Measurements from ENCODE around the gene FGF1.

FGF1 gene

DNA sequence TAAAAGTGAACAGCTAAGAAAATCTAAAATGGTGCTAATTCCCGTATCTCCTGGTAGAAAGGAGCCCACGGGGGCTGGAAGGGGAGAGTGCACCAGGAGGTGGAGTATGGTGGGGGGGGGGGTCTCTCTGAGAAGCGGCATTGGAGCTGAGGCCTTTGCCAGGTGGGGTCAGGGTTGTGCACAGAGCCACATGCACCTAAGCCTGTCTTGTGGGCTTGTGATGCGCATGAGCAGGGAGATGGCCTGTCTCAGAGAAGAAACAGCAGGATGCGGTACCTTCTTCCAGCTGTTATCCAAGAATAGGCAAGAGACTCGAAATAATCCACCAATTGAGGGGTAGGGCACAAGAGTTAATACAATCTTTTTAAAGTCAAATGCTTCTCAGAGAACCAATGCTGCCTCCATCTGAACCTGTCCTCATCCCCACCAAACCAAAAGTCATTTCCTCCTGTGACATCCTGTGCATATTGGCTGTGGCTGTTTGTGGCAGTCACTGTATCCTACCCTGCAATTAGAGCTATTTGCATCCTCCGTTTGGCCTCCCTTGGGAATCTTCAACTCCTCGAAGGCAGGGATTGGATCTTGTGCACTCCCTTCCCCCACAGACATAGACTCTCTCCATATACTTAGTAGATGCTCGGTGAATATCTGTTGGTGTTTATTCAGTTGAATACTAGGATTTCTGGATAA is 45.4 kb downstream of the FGF1 start:
- H3K4me3 Mint-ChIP-seq, result no peak overlapping the region
- CTCF ChIA-PET, result interaction anchor here (0.6 to 1.1 kb wide), 3 partner anchors 234 to 400 kb away, joined by 3 read pairs; no protein-coding TSS in a partner anchor
- H3K36me3 Mint-ChIP-seq, result no peaks in the 10 kb centered on the region
- peaks cover 28% of the 10 kb centered on the region for H3K27me3 Mint-ChIP-seq
- DNase-seq, result no peak
- H3K27ac Mint-ChIP-seq, result no peak overlapping the region
- H3K4me1 Mint-ChIP-seq, result no peaks in the 10 kb centered on the region
- H3K9me3 Mint-ChIP-seq, result no peaks in the 10 kb centered on the region

DNA sequence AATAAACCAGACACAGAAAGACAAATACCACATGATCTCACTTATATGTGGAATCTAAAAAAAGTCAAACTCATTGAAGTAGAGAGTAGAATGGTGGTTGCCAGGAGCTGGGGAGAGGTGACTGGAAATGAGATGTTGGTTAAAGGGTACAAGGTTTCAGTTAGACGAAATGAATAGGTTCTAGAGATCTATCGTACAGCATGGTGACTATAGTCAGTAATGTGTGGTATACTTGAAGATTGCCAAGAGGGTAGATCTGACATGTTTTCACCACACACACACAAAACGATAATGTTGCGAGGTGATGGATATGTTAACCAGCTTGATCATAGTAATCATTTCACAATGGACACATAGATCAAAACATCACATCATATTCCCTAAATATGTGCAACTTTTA is 46.4 kb downstream of the FGF1 start:
- Mint-ChIP-seq H3K27me3 (peaks cover 28% of the 10 kb centered on the region), H3K36me3 (no peaks in the 10 kb centered on the region), H3K4me3 (no peak overlapping the region), H3K27ac (no peak overlapping the region), H3K9me3 (no peaks in the 10 kb centered on the region), H3K4me1 (no peaks in the 10 kb centered on the region)
- DNase-seq, result no peak
- CTCF ChIA-PET, result interaction anchor here (1.1 to 1.3 kb wide), 2 partner anchors 16 to 250 kb away, joined by 3 read pairs; no protein-coding TSS in a partner anchor

DNA sequence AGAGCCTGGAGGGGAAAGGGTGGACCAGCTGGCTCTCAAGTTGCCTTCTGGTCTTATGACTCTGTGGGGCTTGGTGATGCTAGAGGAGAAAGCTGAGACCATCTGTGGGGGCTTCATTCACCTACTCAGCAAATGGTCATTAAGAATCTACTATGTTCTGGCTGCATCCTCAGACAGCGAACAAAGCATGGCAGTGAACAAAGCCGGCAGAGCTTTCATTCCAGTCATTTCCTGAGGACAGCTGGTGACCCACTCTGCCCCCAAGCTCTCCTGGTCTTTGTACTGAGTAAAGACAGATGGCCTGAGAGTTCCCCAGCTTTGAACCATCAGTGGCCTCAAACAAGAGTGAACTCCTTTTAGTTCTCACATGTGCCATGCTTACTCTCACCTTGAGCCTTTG is 48.0 kb downstream of the FGF1 start:
- Mint-ChIP-seq H3K36me3 (no peaks in the 10 kb centered on the region), H3K4me3 (no peak overlapping the region), H3K27me3 (peaks cover 23% of the 10 kb centered on the region), H3K4me1 (no peaks in the 10 kb centered on the region), H3K9me3 (no peaks in the 10 kb centered on the region), H3K27ac (no peak overlapping the region)
- DNase-seq, result no peak
- CTCF ChIA-PET, result no interaction called here

DNA sequence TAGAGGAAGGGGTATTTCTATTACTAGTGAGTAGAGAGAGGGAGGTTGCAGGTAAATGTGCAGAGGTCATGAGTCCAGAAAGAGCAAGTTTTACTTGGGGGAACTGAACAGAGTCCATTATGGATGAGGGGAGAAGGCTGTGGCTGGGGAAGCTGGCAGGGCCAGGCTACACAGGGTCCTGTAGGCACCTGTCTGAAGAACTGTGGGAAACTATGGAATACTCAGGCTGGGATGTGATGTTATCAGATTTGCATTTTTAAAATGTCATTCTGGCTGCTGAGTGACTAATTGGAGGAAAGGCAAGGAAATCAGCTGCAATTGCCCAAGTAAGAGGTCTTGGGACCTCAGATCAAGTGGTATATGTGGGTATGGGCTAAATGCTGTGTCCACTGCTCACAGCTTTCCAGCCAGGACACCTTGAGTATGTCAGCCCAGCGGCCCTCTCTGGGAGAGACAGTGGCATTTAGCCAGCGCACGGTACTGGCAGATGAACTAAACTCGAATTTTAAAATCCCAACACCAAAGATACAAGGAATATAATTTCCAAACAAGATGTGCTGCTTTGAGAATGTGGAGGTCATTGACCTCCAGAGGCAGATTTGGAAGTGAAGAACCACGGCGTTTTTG is 49.1 kb downstream of the FGF1 start:
- peaks cover 15% of the 10 kb centered on the region for H3K27me3 Mint-ChIP-seq

DNA sequence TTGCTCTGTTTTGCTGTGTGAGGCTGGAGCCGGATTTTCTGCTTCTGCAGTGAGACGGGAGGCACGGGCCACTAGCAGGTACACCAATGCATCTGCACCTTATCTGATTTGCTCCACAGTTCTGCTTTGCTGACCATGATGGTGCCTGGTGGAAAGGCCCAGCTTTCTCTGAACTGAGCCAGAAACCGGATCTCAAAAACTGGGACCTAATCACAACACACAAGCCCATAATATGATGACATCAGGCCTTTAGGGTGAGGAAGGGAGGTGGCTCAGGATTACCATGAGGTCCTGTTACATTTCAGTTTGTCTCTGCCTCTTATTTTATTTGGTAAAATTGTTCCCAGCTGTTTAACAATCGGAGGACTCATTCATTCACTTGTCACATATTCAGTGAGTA is 49.8 kb downstream of the FGF1 start:
- no peak overlapping the region for H3K27ac Mint-ChIP-seq
- CTCF ChIA-PET, result no interaction called here
- no peak for DNase-seq
- H3K27me3 Mint-ChIP-seq, result peaks cover 15% of the 10 kb centered on the region
- H3K4me3 Mint-ChIP-seq, result no peak overlapping the region
- no peaks in the 10 kb centered on the region for H3K4me1 Mint-ChIP-seq
- H3K9me3 Mint-ChIP-seq, result no peaks in the 10 kb centered on the region
- H3K36me3 Mint-ChIP-seq, result no peaks in the 10 kb centered on the region

More for the DNA sequence above, 49.1 kb downstream of the FGF1 start:
- no peaks in the 10 kb centered on the region for H3K9me3 Mint-ChIP-seq
- H3K4me3 Mint-ChIP-seq, result no peak overlapping the region
- H3K36me3 Mint-ChIP-seq, result no peaks in the 10 kb centered on the region
- H3K27ac Mint-ChIP-seq, result no peak overlapping the region
- H3K4me1 Mint-ChIP-seq, result no peaks in the 10 kb centered on the region
- CTCF ChIA-PET, result no interaction called here
- DNase-seq, result no peak

DNA sequence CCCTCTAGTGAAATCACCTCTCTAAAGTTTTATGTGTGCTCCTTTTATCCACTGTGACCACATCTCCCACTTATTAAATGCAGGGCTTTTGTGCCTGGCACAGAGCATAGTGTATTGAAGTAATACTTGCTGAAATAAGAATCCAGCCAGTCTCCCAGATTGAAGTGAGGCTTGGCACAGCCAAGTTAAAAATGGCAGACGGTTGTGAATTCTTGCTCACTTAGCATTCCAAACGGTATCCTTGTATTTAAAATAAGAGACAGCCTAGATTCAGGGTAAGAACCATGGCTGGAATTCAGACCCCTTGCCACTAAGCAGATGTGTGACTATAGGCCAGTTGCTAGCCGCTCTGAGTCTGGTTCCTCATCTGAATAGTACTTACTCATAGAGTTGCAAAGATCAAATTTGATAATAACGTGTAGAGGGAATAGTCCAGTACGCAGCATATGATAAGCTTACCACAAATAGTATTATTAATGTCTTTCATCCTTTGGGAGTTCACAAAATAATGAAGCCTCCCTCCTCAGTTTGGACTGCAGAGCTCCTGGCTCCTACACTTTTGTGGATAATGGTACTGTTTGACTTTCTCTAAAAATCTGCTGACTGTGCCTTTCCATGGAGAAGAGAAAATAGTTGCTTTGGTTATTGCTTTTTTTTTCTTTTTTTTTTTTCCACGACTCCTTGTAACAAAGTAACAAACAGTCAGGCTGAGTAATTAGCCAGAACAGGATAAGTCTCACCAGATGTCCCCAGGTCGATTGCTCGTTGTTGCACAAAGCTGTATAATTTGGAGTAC is 51.5 kb downstream of the FGF1 start:
- Mint-ChIP-seq H3K9me3 (no peaks in the 10 kb centered on the region), H3K36me3 (no peaks in the 10 kb centered on the region), H3K4me1 (no peaks in the 10 kb centered on the region), H3K27me3 (peaks cover 11% of the 10 kb centered on the region), H3K27ac (no peak overlapping the region), H3K4me3 (no peak overlapping the region)
- CTCF ChIA-PET, result no interaction called here
- DNase-seq, result no peak

DNA sequence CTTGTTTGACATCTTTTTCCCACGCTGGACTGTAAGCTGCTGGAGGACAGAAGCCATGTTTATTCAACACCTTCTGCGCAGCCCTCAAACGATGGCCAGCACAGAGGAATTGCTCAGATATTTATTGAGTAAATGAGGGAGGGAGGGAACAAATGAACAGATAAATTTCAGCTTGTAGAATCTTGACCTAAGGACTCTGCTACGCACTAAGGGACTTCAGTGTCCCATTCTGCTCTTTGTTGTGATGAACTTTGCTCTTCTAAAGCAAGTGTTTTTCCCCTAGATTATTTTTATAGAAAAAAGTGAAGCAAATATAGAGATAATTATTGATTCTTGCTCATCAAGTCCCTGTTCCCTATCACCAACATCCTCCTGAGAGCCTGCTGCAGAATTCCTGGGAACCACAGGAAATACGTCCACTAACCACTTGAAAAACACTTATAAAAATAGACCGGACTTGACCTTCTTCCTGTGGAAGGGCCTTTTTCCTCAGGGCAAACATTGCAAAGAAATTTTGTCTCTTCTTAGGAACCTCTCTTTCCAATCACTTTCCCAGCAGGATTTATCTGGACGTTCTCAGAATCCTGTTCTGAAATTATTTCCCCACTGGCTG is 54.9 kb downstream of the FGF1 start:
- DNase-seq, result no peak
- H3K4me3 Mint-ChIP-seq, result no peak overlapping the region
- CTCF ChIA-PET, result no interaction called here
- H3K27ac Mint-ChIP-seq, result no peak overlapping the region
- H3K9me3 Mint-ChIP-seq, result no peaks in the 10 kb centered on the region
- peaks cover 9% of the 10 kb centered on the region for H3K27me3 Mint-ChIP-seq
- H3K4me1 Mint-ChIP-seq, result no peaks in the 10 kb centered on the region
- no peaks in the 10 kb centered on the region for H3K36me3 Mint-ChIP-seq

DNA sequence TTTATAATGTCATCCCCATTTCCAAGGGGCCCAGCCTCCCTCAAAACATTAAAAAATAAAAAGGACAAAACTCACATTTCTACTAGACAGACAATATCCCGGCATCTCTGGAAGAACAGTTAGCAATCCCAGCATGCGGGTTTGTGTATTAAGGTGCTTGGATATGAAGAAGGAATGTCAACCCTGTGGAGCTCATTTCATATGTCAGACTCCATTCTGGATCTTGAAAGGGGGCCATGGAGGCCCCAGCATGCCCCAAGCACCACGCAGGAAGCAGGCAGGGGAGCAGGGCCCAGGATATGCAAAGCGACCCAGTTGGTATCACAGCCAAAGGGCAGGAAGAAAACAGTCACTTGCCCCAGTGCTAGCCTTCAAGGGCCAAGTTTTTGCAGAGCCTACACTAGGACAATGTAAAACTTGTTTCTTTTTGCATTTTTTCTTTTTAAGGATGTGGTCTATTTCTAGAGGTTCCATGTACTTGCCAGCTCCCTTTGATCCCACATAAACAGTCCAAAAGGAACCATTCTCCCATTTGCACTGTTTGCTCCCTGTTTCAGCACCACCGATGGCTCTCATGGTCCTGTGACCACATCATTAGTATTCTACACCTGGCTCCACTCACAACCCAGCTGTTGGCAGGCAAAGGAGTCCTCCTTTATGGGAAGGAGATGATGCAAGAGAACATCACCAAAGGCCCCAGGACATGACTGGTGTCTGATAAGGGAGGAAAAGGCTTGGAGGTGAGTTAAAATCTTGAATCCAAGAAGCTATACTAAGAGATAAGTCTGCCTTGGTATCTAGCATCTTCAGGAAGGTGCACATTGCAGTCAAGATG is 58.3 kb downstream of the FGF1 start:
- no peak overlapping the region for H3K4me3 Mint-ChIP-seq
- peaks cover 16% of the 10 kb centered on the region for H3K27me3 Mint-ChIP-seq
- no peaks in the 10 kb centered on the region for H3K4me1 Mint-ChIP-seq
- no peak for DNase-seq
- no peaks in the 10 kb centered on the region for H3K36me3 Mint-ChIP-seq
- H3K9me3 Mint-ChIP-seq, result no peaks in the 10 kb centered on the region
- CTCF ChIA-PET, result interaction anchor here (0.6 to 2.4 kb wide), 4 partner anchors 28 to 85 kb away, joined by 3 to 8 read pairs (median 6); no protein-coding TSS in a partner anchor
- H3K27ac Mint-ChIP-seq, result no peak overlapping the region

DNA sequence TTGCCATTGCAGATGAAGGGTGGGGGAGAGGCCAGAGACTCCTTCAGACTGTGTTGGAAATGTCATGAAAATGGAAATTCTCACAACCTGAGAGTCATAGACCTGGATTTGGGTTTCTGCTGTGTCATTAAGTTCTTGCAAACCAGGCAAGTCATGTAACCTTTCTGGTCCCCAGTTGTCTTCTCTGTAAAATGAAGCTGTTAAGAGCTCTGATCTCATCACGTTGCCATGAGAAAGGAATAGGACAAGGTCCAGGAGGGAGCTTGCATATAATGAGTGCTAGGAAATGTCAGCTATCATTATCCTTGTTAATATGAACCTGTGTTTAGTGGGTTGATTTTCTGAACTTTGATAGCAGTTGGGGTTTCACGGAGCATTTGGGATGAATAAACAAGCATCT is 59.1 kb downstream of the FGF1 start:
- no peak for DNase-seq
- Mint-ChIP-seq H3K9me3 (no peaks in the 10 kb centered on the region), H3K4me1 (no peaks in the 10 kb centered on the region), H3K4me3 (no peak overlapping the region), H3K36me3 (no peaks in the 10 kb centered on the region), H3K27me3 (peaks cover 18% of the 10 kb centered on the region), H3K27ac (no peak overlapping the region)
- CTCF ChIA-PET, result interaction anchor here (0.6 to 2.4 kb wide), 4 partner anchors 29 to 86 kb away, joined by 3 to 8 read pairs (median 6); no protein-coding TSS in a partner anchor

DNA sequence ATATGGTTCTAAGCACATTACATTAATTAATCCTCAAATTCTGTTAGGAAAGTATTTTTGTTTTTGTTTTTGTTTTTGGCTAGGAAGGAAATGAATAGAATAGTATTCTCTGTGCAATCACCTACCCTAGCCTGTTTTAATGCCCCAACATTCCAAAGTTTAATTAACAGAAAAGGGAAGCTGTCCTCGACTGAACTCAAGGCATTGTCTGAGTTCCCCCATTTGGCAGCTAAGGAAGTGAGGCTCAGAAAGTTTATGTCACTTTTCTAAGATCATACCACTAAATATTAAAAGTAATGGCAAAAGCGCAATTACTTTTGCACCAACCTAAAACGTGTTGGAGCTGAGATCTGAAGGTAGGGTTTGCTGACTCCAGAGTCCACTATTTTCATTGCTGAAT is 59.8 kb downstream of the FGF1 start:
- Mint-ChIP-seq H3K4me3 (no peak overlapping the region), H3K9me3 (no peaks in the 10 kb centered on the region), H3K27me3 (peaks cover 24% of the 10 kb centered on the region), H3K36me3 (no peaks in the 10 kb centered on the region), H3K27ac (no peak overlapping the region), H3K4me1 (no peaks in the 10 kb centered on the region)
- DNase-seq, result no peak
- CTCF ChIA-PET, result interaction anchor here (0.6 to 1.5 kb wide), 3 partner anchors 11 to 87 kb away, joined by 3 to 5 read pairs (median 4); no protein-coding TSS in a partner anchor

DNA sequence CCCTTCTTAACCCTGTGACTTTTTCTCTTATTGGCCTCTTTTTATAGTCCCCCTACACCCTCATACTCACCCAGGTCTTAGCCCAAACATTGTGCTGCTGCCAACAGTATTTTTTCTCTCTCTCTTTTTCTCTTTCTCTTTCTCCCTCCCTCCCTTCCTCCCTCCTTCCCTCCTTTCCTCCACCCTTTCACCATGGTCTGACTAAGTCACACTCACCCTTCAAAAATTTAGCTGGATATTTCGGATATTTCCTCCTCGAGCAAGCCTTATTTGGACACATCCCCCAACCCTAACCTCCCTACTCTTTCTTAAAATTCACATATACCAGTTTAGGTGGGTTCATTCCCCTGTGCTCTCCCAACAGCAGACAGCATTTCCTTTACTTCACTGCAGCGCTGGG is 64.7 kb downstream of the FGF1 start:
- Mint-ChIP-seq H3K4me3 (no peak overlapping the region), H3K9me3 (no peaks in the 10 kb centered on the region), H3K27ac (no peak overlapping the region), H3K36me3 (no peaks in the 10 kb centered on the region), H3K4me1 (peaks cover 9% of the 10 kb centered on the region), H3K27me3 (peaks cover 18% of the 10 kb centered on the region)
- no peak for DNase-seq
- CTCF ChIA-PET, result no interaction called here

DNA sequence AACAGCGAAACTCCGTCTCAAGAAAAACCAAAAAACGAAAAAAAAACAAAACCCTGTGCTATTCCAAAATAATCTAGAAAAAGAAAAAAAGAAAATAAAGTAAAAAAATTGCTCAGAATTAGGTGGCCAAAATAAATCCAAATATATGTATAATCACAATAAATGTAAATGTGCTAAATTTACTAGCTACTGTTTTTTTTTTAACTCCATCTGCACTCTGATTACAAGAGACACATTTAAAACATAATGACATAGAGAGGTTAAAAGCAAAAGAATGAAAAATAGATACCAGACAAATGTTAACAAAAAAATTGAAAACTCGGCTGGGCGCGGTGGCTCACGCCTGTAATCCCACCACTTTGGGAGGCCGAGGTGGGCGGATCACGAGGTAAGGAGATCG is 66.1 kb downstream of the FGF1 start:
- H3K27ac Mint-ChIP-seq, result no peak overlapping the region
- DNase-seq, result no peak
- peaks cover 11% of the 10 kb centered on the region for H3K27me3 Mint-ChIP-seq
- no peak overlapping the region for H3K4me3 Mint-ChIP-seq
- peaks cover 9% of the 10 kb centered on the region for H3K4me1 Mint-ChIP-seq
- H3K36me3 Mint-ChIP-seq, result no peaks in the 10 kb centered on the region
- CTCF ChIA-PET, result no interaction called here
- H3K9me3 Mint-ChIP-seq, result no peaks in the 10 kb centered on the region

DNA sequence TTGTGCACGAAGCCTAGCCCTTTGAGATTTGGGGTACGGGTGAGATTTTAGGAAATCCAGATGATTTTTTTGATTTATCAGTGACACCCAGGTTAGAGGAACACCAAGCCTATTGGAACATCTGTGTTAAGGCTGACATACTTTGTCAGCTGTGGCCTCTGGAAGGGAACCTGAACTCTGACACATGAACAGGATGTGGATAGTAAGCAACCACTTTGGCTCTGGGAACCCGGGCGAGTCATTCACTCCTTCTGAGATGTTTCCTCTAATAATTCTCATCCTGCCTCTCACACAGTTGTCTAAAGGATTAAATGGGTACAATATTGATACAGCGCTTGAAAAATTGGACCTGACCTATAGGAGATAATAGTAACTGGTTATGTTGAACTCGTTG is 67.8 kb downstream of the FGF1 start:
- Mint-ChIP-seq H3K27me3 (peaks cover 11% of the 10 kb centered on the region), H3K9me3 (no peaks in the 10 kb centered on the region), H3K36me3 (no peaks in the 10 kb centered on the region), H3K4me3 (no peak overlapping the region), H3K4me1 (peaks cover 9% of the 10 kb centered on the region), H3K27ac (no peak overlapping the region)
- CTCF ChIA-PET, result interaction anchor here (0.8 to 1.5 kb wide), 4 partner anchors 11 to 81 kb away, joined by 3 read pairs; no protein-coding TSS in a partner anchor
- DNase-seq, result peak; percentile 24
